Stimulated activated CD8-positive, alpha-beta memory T cell treated with anti-CD3 and anti-CD28 coated beads, Interleukin-12 subunit alpha, Interleukin-12 subunit beta, amount 100 ng/mL, for 4 hours (primary cell): ENCODE results near the gene PTPRN2.
"Not testable (repeated sequence)": the region's sequence is repeated elsewhere in the genome, so short reads cannot be mapped to it uniquely, and the experiment has no call there.

ENCODE experiments used
- DNase-seq: peaks from one replicate; pipeline ENCODE4 v3.0.0-alpha.2; 2020; ENCODE audit warnings: low read depth

Gene PTPRN2

GRCh38 chr7:158322616-158323530 lies 264.8 kb downstream of the PTPRN2 start:
- no peak for DNase-seq

DNA sequence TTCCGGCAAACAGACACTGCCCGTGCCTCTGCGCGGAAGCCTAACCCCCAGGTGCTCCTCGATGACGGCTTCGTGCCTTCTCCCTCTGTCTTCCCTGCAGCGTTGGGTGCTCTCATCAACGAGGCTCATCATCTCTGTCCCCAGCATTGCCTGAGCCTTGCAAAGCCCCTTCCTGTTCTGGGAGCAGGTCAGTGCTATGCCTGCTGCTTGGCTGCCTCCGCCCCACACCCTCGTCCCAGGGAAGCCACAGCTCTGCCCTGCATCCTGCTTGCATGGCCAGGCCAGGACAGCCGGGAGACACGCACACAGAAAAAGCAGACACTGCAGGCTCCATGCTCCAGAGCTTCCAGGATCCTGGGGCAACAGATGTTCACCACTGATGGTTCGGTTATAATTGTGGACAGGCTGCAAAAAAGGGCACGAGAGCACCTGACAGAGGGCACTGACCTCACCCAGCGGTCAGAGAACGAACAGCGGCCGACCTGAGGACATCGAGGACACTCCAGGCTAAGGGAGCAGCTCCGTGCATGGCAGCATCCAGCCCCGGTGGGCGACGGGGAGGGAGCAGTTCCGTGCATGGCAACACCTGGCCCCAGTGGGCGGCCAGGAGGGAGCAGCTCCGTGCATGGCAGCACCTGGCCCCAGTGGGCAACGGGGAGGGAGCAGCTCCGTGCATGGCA lies 265.5 kb downstream of the PTPRN2 start:
- DNase-seq: no peak

GRCh38 chr7:158321056-158321700 lies 266.4 kb downstream of the PTPRN2 start:
- no peak for DNase-seq

DNA sequence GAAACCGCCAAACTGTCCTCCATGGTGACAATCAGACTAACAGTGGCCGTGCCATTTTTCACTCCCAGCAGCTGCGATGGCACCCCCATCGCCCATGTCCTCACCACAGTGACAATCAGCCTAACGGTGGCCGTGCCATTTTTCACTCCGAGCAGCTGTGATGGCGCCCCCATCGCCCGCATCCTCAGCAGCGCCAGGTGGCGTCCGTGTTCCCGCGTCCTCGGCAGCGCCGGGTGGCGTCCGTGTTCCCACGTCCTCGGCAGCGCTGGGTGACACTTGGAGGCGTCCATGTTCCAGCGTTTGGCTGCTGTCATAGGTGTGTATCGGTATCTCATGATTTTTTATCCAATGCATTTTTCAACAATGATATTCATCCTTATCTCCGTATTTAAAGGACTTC lies 267.3 kb downstream of the PTPRN2 start:
- no peak for DNase-seq

GRCh38 chr7:158318511-158318913 lies 269.1 kb downstream of the PTPRN2 start:
- no peak for DNase-seq

- no peak for DNase-seq
These were observed 270.1 kb downstream of the PTPRN2 start for GRCh38 chr7:158317238-158318205.

DNA sequence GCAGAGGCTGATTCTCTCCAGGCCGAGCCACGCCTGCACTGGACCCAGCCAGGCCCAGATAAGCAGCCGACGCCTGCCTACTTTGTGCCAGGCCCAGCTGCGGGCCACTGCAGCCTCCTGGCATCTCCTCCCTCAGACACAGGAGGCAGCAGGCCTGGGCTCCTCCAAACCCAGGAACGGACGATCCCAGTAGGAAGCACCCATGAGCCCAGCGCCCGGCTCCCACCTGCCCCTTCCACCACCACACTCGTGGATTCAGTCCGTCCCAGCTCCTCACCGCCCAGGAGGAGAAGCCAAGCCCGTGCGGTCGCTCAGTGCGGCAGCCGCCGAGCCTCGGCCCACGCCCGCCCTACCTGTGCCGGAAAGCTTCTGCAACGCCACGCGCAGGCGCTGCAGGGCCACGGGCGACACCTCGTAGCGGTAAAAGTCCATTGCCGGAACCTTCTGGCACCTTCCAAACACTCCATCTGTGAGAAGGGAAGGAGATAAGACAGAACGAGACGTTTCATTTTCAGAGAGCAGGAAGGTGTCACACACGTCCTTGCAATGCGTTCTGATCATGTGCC lies 271.1 kb downstream of the PTPRN2 start:
- no peak for DNase-seq

DNA sequence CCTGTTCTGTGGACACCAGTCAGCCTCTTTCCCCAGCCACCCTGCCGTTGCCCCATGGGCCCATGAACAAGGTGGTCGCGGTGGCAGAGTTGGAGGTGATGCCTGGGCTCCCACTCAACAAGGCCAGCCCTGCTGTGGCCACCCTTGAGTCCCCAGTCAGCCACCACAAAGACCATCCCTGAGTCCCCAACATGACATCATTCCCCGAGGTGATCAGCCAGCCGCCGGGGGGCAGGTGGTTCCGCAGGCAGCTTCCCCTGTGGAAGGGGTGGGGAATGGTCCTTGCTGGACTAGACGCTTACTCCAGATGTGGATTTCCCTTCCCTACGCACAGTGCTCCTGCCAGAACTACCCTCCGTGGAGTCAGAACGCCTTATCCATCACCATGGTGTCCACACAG lies 271.7 kb downstream of the PTPRN2 start:
- DNase-seq: no peak

GRCh38 chr7:158315326-158315725 lies 272.3 kb downstream of the PTPRN2 start:
- DNase-seq: no peak

- no peak for DNase-seq
These were observed 273.2 kb downstream of the PTPRN2 start for GRCh38 chr7:158314394-158314793.

- no peak for DNase-seq
These were observed 273.7 kb downstream of the PTPRN2 start for GRCh38 chr7:158313931-158314330.

GRCh38 chr7:158312789-158313188 lies 274.8 kb downstream of the PTPRN2 start:
- no peak for DNase-seq

DNA sequence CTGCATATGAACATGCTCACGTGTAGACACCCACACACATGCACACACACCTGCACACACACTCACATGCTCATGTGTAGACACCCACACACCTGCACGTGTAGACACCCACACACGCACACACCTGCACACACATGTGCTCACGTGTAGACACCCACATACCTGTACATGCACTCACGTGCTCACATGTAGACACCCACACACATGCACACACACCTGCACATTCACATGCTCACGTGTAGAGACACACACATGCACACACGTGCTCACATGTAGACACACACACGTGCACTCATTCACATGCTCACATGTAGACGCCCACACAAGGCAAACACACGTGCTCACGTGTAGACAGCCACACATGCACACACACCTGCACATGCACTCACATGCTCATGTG lies 275.8 kb downstream of the PTPRN2 start:
- DNase-seq: no peak

- DNase-seq: no peak
These were observed 276.5 kb downstream of the PTPRN2 start for GRCh38 chr7:158310924-158311666.

DNA sequence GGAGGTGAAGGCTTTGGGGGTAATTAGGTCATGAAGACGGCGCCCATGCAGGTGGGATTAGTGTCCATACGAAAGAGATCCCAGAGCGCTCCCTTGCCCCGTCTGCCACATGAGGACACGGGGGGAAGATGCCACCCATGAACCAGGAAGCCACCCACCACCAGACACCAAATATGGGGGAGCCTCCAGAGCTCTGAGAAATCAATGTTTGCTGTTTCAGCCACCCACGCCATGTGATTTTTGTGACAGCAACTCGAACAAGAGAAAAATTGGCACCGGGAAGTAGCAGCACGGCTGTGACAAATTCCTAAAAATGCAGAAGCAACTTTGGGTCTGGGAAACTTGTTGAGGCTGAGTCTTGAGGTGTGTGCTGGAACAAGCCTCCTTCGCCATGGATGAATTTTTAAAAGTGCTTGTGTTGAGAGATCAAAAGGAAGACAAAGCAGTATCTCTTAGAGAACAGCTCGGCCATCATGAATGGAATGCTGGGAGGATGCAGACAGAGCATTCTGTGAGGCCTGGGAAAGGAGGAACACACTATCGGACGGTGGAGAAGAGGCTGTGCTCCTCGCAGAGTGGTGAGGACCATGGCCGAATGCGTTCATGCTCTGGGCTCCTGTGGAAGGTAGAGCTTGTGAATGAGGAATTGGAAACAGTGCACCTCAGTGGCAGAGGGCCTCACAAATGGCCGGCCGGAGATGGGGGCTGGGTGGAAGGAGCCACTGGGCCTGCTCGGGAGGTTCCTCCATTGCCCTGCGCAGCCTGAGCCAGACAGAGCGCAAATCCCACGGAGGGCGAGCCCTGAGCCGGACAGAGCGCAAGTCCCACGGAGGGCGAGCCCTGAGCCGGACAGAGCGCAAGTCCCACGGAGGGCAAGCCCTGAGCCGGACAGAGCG lies 277.5 kb downstream of the PTPRN2 start:
- no peak for DNase-seq

DNA sequence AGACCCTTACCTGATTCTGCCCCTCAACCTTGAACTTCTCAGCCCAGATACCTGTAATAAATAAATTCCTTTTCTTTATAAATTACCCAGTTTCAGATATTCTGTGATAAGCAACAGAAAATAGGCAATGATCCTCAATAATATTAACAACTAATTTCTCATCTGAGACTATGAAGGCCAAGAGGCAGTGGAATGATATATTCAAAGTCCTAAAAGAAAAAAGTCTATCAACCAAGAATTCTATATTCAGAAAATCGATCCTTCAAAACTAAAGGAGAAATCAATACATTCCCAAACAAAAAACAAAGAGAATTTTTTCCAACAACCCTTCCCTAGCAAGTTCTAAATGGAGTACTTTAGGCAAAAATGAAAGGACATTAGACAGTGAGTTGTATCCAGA lies 279.6 kb downstream of the PTPRN2 start:
- no peak for DNase-seq

DNA sequence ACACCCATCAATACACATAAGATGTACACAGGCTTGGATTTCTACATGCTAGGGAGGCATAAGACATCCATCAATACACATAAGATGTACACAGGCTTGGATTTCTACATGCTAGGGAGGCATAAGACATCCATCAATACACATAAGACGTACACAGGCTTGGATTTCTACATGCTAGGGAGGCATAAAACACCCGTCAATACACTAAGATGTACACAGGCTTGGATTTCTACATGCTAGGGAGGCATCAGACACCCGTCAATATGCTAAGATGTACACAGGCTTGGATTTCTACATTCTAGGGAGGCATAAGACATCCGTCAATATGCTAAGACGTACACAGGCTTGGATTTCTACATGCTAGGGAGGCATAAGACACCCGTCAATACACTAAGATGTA lies 283.6 kb downstream of the PTPRN2 start:
- DNase-seq: not testable (repeated sequence)

DNA sequence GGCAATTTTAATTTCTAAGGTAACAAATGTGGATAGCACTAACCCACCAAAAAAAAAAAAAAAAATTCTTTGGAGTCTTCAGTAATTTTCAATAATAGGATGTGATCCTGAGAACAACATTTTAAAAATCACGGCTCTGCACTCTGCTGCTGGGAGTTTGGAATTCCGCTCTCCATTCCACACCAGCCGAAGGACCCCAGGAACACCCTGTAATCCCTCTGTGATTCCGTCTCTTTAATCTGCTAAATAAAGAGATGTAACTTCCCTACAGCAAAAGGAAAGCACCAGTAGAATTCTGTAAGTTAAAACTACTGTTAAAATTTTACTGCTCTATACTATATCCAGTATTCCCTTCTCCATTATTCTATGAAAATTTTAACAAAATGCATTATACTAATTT lies 284.5 kb downstream of the PTPRN2 start:
- no peak for DNase-seq

DNA sequence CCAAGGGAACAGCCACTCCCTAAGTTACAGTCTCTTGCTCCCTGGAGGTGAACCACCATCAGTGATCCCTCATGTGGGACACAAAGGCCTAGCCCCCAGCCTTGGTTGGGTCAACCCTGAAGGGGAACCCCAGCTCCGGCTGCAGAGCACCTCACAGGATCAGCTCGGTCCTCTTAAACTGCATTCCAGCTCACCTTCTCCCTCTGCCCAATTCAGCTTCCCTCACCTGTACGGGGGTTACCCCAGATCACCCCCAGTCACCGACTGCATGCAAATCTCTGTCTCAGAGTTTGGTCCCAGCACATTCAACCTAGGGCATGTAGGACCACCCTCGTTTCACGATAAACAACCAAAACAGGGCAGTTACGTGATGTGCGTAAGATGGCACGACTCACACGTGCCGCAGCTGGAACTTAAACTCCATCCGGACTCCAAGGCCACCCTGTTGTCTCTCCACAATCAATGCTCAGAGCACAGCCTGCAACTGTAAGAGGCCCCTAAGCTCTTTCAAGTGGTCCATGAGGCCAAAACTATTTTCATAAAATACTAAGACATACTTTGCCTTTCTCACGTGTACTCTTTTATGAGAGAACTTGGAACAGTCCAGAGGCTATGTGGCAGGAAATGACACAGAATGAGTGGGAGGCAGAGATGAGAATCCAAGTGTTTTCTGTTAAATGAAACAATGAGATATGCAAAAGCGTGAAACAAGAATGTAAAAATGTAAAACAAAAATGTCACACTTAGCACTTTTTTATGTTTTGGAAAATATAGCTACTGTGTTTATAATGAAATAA lies 285.2 kb downstream of the PTPRN2 start:
- DNase-seq: no peak
